Measurements from ENCODE around the gene HOXA7.

Gene HOXA7

GRCh38 chr7:27157702-27158431 lies 1.4 kb upstream of the HOXA7 start:
- no peak for DNase-seq

GRCh38 chr7:27156916-27157701 lies 634 bp upstream of the HOXA7 start:
- no peak for DNase-seq

DNA sequence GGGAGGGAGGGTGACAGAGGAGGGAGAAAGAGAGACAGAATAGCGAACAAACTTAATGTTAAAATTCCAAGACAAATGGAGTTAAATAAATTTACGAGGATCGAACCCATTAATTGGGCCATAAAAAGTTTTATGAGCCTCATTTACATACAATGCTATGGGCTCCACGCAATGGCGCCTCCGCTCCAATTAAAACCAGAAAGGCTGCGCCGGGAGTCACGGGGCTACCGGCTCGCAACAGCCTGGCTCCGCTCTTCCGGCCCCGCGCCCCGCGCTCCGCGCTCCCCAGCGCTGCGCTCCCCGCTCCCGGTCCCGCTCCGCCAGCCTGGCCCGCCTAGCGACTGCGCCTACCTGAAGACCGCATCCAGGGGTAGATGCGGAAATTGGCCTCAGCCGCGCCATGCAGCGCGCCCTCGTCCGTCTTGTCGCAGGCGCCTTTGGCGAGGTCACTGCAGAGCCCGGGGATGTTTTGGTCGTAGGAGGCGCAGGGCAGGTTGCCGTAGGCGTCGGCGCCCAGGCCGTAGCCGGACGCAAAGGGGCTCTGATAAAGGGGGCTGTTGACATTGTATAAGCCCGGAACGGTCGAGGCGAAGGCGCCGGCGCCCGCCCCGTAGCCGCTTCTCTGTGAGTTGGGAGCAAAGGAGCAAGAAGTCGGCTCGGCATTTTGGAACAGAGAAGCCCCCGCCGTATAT lies 513 bp downstream of the HOXA7 start:
- DNase-seq: no peak

DNA sequence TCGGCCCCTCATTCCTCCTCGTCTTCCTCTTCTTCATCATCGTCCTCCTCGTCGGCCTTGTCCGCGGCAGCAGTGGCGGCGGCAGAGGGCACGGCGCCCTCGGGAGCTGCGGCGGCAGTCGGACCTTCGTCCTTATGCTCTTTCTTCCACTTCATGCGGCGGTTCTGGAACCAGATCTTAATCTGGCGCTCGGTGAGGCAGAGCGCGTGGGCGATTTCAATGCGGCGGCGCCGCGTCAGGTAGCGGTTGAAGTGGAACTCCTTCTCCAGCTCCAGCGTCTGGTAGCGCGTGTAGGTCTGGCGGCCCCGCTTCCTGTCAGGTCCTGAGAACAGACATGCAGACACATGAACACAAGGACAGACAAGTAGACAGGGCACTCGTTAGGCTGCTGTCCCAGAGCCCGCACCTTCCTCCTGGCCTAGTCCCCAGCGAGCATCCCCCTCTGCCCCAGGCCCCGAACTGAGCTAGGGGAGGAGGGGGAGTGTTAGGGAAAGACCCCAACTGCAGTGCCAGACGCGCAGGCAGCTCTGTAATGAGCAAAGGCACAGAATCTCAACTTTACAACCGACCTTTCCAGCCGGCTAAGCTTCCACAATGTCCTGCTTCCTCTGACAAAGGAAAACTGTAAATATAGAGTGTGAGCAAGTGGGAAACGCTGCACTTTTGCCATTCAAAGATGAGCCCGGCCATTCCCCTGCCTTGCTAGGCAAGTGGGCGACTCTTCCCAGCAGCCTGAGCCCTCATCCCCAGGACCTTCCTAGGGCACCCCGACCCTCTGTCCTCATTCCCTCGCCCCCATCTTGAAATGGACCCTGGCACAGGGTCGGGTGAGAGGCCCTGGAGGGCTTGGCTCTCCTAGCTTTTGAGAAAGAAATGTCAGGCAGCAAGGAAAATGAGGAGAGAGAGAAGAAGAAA lies 1.3 kb downstream of the HOXA7 start:
- DNase-seq: no peak

GRCh38 chr7:27154369-27154768 lies 2.1 kb downstream of the HOXA7 start:
- DNase-seq: no peak

DNA sequence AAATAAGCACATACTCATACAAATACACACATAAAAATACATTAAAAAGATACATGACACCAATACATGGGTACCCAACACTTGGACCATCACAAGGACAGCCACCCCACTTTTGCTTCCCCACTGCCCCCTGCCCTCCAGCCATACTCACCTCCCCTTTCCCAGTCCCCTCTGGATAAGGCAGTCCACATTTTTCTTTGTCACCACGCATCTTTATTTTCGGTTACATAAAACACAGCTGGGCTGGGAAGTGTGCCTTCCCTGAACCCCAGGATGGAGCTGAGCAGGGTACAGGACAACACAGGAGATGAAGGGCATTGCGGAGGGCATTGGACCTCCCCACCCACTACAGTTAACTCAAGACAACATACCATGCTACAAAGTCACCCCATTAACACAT lies 2.9 kb downstream of the HOXA7 start:
- no peak for DNase-seq

GRCh38 chr7:27152816-27153442 lies 3.5 kb downstream of the HOXA7 start:
- no peak for DNase-seq

DNA sequence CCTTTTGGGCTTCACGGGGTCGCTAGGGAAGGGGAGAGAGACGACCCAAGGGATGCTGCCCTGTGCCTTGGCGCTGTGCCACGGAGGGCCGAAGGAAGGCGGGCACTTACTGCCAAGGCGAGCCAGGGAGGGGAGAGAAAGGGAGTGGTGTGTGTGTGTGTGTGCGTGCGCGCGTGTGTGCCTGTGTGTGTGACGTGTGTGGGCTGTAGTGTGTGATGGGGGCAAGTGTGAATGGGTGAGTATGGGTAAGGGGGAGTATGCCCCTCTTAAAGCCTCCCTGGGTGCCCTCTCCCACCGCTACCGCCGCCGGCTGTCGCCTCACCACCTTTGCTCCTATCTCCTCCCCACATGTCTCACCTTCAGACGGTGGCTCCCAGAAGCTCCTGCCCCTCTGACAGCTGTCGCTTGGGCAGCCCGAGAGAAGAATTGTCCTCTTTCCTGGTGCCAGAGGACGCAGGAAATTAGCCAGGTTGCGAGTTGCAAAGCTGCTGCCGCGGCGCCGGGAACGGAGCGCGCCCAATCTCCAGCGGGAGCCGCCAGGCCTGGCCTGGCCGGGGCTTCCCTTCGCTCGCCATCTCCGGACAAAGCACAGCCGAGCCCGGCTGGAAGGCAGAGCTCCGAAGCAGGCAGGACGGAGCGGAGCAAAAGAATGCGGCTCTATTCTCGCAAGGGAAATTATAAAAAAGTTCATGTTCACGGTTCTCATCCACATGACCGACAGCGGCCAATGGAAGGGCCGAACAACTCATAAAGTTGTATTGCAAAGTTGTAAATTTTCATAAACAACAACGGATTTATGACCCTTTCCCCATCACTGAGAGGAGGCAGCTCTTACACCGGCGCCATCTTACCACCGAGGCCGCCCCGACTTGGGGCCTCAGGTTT lies 4.3 kb downstream of the HOXA7 start, which contains the start of gene HOXA3:
Gene HOXA3 (minus strand): TSS at position 653 of the 885 bp plus-strand sequence. CDS start 41,943 bp downstream, outside the sequence.
- DNase-seq: no peak

DNA sequence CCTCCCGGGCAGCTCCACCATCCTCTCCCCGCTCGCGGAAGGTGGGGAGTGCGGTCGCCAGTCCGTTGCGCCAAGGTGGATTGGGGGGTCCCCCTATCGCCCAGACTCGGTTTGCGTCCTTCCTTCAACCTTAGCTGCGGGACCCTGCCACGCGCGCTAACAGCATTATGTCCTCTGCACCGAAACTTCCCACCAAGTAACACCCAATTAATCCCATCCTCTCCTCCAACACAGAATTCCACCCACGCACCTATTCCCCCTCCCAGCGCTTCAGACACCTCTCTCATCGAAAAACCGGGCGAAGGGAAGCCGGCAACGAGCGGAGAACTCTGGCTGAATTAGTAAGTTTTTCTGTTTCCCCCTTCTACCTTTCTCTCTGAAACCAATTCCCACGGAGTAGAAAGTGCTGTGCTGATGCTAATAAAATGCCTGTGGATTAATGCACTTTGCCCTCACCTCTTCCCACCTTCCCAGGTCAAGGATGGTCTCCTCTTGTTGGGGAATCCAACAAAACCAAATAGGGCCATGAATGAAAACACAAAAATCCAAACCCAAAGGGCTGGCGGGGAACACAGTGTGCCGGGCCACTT lies 5.0 kb downstream of the HOXA7 start:
- DNase-seq: no peak

GRCh38 chr7:27150568-27151340 lies 5.7 kb downstream of the HOXA7 start:
- peak in 3 of 4 experiments; percentile 28 to 45 (median 37) for DNase-seq

DNA sequence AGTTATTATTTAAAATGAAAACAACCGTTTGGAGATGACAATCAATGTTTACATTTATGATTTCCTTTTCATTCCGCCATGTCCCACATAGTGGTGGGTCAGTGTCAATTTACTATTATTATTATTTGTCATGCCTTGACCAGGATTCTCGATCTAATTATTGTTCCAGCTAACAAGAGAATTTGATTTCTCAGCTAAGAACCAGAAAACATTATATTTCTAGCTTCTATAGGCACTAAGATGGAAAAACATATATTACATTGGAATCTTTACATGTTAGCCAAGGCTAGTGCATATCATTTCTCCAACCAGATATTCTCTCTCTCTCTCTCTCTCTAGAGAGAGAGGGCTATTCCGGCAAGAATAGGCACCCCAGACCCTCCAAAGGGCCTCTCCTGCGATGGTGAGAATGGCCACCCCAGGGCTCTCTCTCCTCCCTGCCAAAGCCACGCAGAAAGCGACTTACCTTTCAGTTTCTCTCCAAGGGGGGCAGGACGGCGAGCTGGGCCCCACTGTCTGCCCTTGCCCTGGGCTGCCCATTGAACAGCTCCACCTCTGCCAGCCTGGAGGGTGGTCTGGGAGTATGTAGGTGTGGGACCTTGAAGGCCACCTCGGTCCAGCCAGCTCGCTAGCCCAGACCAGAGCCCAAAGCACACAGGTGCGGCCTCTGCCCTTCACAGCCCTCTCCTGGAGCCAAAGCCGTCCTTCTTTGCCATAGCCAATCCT lies 6.5 kb downstream of the HOXA7 start:
- no peak for DNase-seq

DNA sequence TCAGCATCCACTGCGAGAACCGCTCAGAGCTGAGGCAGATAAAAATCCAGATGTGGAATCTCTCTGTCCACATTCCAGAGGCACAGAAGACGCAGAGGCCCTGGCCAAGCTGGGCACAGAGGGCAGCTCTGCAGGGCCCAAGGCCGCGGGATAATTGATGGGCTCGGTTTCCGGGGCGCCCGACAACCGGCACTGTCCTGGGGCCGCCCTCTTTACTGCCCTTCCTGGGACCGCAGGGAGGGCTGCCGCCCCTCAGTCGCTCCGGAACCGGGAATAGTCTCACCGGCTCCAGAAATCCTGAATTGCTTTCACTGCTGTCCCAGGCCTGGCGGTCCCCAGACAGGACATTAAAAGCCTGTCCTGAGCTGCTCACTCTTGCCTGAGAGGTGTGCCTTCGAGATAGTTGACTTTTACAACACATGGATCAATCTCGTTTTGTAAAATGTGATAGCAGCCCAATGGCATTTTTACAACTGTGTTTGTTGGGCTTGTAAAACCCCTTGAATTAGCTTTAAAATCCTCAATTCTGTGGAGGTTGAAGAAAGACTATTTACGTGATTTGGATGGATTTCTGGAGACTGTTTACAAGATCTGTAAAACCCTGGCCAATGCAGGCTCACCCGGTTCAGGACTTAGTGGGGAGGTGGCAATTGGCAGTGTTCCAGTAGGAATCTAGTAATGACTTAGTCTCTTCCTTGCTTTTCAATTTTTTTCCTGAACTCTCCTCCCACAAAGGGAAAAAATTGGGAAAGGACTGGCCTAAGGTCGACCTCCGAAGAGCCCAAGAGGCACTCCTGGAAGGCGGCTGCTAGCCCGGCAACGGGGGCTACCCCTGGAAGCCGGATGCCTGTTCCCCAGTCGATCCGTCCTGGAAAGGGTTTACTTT lies 7.5 kb downstream of the HOXA7 start:
- DNase-seq: no peak

GRCh38 chr7:27148031-27148755 lies 8.3 kb downstream of the HOXA7 start:
- no peak for DNase-seq

DNA sequence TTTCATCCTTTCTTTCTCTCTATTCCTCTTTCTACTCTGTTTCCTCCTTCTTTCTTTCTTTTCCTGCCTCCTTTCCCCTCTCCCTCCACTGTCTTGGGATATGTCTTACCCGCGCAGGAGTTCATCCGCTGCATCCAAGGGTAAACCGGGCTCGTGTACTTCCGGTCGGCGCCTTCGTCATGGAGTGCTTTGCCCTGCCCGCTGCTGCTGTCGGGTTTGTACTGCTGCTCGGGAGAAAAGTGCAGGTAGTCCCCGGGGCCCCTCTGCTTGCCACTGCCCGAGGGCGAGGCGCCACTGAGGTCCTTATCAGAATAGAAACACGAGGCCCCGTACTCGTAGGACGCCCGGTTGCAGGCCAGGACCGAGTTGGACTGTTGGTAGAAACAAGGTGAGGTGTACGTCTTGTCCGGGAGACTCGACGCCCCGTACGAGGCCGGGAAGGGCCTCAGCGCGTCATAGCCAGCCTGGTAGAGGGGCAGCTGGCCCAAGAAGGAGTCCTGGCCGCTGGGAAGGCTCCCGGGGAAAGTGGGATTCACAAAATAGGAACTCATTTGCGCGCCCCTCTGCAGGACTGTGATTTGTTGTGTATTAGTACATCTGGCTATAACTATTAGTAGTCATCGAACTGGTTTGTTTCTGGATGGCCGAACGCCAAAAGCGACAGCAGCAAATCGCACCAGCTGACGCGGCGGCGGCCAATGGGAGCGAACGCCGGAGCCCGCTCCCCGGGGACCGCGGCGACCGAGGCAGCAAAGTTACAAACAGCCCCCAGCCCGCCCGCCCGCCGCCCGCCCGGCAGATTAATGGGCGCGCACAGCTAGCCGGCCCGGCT lies 9.1 kb downstream of the HOXA7 start, which contains the start of gene HOXA6:
Gene HOXA6 (minus strand): TSS at position 576 of the 832 bp plus-strand sequence. CDS start 25 bp downstream, at position 551.
- DNase-seq: no peak

DNA sequence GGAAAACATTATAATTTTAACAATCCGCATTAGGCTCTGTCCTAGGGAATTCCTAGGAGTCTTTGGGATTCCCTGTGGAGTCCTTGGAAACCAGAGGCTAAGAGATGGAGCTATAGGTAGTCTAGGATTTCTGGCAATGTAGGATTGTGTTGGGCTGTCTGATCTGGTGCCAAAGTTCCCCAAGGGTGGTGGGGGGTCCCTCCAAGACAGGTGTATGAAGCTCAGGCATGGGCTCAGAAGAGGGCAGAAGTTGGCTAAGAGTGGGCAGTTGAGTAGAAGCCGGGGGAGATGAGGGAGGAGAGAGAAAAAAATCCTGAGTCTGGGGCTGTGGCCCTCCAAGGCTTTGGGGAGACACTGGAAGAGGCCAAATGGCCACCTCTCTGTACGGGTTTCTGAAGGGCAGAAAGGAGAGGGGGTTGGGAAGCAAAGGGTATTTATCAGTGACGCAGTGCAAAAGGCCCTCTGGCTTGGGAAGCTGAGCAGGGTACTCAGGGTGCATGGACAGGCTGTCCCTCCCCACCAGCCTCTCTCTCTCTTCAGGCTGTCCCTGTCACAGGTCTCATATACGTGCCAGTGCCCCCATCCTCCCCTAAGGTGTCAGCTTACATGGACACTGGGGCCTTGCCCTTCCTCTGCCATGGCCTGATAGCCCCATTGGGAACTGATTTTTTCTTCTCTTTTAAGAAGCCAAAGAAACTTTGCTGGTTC lies 9.8 kb downstream of the HOXA7 start:
- no peak for DNase-seq

All from activated CD4-positive, CD25-positive, alpha-beta regulatory T cell (primary cell).